ENCODE results near the gene OPN1MW2. TPM values are rescaled to one million over a fixed set of nuclear protein-coding genes. Genes with fewer than 3 reads are reported as not detected.
A peak's percentile ranks its signal among the peaks of the same experiment; 100 is the strongest.
"Not testable (repeated sequence)": the region's sequence is repeated elsewhere in the genome, so short reads cannot be mapped to it uniquely, and the experiment has no call there.

Gene OPN1MW2
- total RNA-seq, 2 donors from 2014 or later = not detected

DNA sequence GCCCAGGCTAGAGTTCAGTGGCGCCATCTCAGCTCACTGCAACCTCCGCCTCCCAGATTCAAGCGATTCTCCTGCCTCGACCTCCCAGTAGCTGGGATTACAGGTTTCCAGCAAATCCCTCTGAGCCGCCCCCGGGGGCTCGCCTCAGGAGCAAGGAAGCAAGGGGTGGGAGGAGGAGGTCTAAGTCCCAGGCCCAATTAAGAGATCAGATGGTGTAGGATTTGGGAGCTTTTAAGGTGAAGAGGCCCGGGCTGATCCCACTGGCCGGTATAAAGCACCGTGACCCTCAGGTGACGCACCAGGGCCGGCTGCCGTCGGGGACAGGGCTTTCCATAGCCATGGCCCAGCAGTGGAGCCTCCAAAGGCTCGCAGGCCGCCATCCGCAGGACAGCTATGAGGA, 37.7 kb downstream of the OPN1MW2 start, which contains the start of gene OPN1MW3:
Gene OPN1MW3 (plus strand): TSS at position 301 of the 400 bp plus-strand sequence. CDS start 38 bp downstream, at position 339.
- DNase-seq; ATAC-seq; intact Hi-C loops (cut with DNase I): not testable (repeated sequence)

DNA sequence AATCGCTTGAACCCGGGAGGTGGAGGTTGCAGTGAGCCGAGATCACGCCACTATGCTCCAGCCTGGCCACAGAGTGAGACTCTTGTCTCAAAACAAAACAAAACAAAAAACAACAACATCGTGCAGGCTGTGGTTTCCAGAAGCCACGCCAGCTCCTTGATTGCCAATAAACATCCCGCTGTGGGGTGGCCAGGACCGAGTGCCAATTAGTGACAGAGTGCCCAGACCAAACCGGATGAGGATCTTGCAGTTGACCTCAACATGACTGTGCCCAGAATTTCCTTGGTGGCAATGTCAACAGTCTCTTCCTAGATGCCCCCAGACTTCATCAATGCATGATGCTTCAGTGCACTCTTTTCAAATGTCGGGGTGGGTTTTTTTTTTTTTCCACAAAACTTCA, 39.2 kb downstream of the OPN1MW2 start:
- ATAC-seq; DNase-seq; intact Hi-C loops (cut with DNase I): not testable (repeated sequence)

DNA sequence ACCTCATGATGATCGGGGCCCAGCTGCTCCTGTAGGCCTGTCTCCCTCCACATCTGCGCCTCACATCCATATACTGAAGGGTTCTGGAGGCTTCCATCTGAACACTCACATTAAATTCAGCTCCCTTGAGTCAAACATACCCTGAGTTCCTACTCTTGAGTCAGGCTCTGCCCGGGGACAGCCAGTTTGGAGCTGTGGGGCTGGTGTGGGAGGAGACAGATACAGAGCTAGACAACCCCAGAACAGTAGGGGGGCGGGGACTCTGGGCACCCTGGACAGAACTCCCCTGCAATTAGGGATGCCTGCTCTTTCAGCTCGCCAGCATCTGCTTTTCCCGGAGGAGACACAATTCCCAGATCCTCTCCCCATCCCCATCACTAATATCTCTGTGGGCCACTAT, 43.5 kb downstream of the OPN1MW2 start:
- intact Hi-C loops (cut with DNase I); ATAC-seq; DNase-seq: not testable (repeated sequence)

DNA sequence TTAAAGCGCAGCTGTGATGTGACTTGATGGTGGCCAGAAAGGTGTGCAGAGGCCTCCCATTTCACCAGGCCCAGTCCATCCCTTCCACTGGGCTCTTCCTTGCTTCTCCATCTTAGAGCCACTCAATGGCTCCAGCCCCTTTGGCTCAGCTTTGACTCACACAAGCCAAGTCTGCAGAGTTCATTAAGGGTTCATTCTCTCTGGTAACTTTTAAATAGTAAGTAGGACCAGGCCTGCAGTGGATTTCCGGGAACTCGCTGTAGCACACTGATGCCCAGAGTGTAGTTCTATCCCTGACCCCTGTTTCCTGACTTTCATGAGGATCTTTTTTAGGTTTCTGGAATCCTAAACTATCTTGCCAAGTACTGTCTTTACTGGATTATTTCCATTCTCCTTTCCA, 49.7 kb downstream of the OPN1MW2 start:
- DNase-seq; intact Hi-C loops (cut with DNase I): not testable (repeated sequence)
- ATAC-seq = peak in 1 of 2 donors; percentile 86

Other genes starting within 250 kb of the OPN1MW2 start
- gene HCFC1, start 247.9 kb upstream of the OPN1MW2 start, total RNA-seq = 10 to 100 TPM; 30.4 to 35.7 TPM
- gene TMEM187, start 247.0 kb upstream of the OPN1MW2 start, total RNA-seq = 1 to 10 TPM; 7.7 to 9.2 TPM
- 10 to 100 TPM; 47.2 to 58.6 TPM for gene IRAK1, start 199.9 kb upstream of the OPN1MW2 start, total RNA-seq
- 10 to 100 TPM; 35.4 to 42.4 TPM for gene MECP2, start 122.0 kb upstream of the OPN1MW2 start, total RNA-seq
- gene OPN1LW, start 75.5 kb upstream of the OPN1MW2 start, total RNA-seq = not detected
- gene OPN1MW, start 37.2 kb upstream of the OPN1MW2 start, total RNA-seq = not detected
- gene OPN1MW3, start 37.8 kb downstream of the OPN1MW2 start, total RNA-seq = not detected
- not detected for gene TEX28, start 75.4 kb downstream of the OPN1MW2 start, total RNA-seq
- 1 to 10 TPM; 4.1 to 7.0 TPM for gene TKTL1, start 76.0 kb downstream of the OPN1MW2 start, total RNA-seq
- gene FLNA, start 154.9 kb downstream of the OPN1MW2 start, total RNA-seq = 100 to 1,000 TPM; 406 to 476 TPM
- gene EMD, start 159.5 kb downstream of the OPN1MW2 start, total RNA-seq = 10 to 100 TPM; 54.5 to 70.9 TPM
- gene RPL10, start 178.6 kb downstream of the OPN1MW2 start, total RNA-seq = 1,000 to 10,000 TPM; 2,090 to 2,230 TPM
- 10 to 100 TPM; 41.9 to 42.8 TPM for gene DNASE1L1, start 189.5 kb downstream of the OPN1MW2 start, total RNA-seq
- gene TAFAZZIN, start 191.8 kb downstream of the OPN1MW2 start, total RNA-seq = 10 to 100 TPM; 36.6 to 41.2 TPM
- gene ATP6AP1, start 208.9 kb downstream of the OPN1MW2 start, total RNA-seq = 10 to 100 TPM; 70.8 to 86.0 TPM
- gene GDI1, start 217.4 kb downstream of the OPN1MW2 start, total RNA-seq = 10 to 100 TPM; 76.8 to 98.5 TPM
- 10 to 100 TPM; 48.7 to 58.9 TPM for gene FAM50A, start 224.4 kb downstream of the OPN1MW2 start, total RNA-seq
- gene PLXNA3, start 238.5 kb downstream of the OPN1MW2 start, total RNA-seq = 10 to 100 TPM; 24.0 to 28.1 TPM

All from left cardiac atrium (tissue), 4 donors.